DOHH2 (cell line): ENCODE results near the gene SGMS2.

Experiments
- H3F3A ChIP-seq: fragments of 200-600 bp; sonication (generic), shearing (Covaris generic); 2 replicates; pipeline ENCODE4 v1.6.0; 2016; ENCODE audit warnings: antibody characterized with exemption, mild to moderate bottlenecking; ENCODE audit not compliant: control insufficient read depth, insufficient read depth
- H3K27ac ChIP-seq: fragments of 200-600 bp; sonication (generic); 2 replicates; pipeline ENCODE4 v1.5.1; 2014; ENCODE audit warnings: low read depth, mild to moderate bottlenecking, low read length, moderate library complexity
- H3K27me3 ChIP-seq: fragments of 200-600 bp; sonication (generic); 2 replicates; pipeline ENCODE4 v1.6.1; 2014; ENCODE audit warnings: mild to moderate bottlenecking, low read length, mixed read lengths; ENCODE audit not compliant: control insufficient read depth
- H3K36me3 ChIP-seq: fragments of 200-600 bp; sonication (generic); 2 replicates; pipeline ENCODE4 v1.6.1; 2014; ENCODE audit warnings: mild to moderate bottlenecking, low read length, moderate library complexity, mixed read lengths; ENCODE audit not compliant: control insufficient read depth
- H3K4me1 ChIP-seq: fragments of 200-600 bp; sonication (generic); 2 replicates; pipeline ENCODE4 v1.6.1; 2014; ENCODE audit warnings: mild to moderate bottlenecking, low read length, mixed read lengths; ENCODE audit not compliant: control insufficient read depth
- H3K4me2 ChIP-seq: fragments of 200-600 bp; sonication (generic); 2 replicates; pipeline ENCODE4 v1.6.0; 2014; ENCODE audit warnings: mild to moderate bottlenecking, low read length, moderate library complexity
- H3K4me3 ChIP-seq: fragments of 200-600 bp; sonication (generic); 2 replicates; pipeline ENCODE4 v1.5.1; 2014; ENCODE audit warnings: mild to moderate bottlenecking, low read length, mixed read lengths
- H3K79me2 ChIP-seq: fragments of 200-600 bp; sonication (generic); 2 replicates; pipeline ENCODE4 v1.6.1; 2014; ENCODE audit warnings: mild to moderate bottlenecking, low read length, mixed read lengths; ENCODE audit not compliant: control insufficient read depth
- H3K9me2 ChIP-seq: fragments of 200-600 bp; sonication (generic); replicated peaks from 2 replicates; pipeline ENCODE4 v1.6.1; 2014; ENCODE audit warnings: mild to moderate bottlenecking, low read length, mixed read lengths; ENCODE audit not compliant: control insufficient read depth
- H3K9me3 ChIP-seq: fragments of 200-600 bp; sonication (generic); 2 replicates; pipeline ENCODE4 v1.6.1; 2014; ENCODE audit warnings: antibody characterized with exemption, low read length, mixed read lengths; ENCODE audit not compliant: control insufficient read depth, insufficient read depth
- H4K20me1 ChIP-seq: fragments of 200-600 bp; sonication (generic); 2 replicates; pipeline ENCODE4 v1.6.0; 2014; ENCODE audit warnings: low read depth, mild to moderate bottlenecking, antibody characterized with exemption, low read length, moderate library complexity; ENCODE audit not compliant: control insufficient read depth, insufficient read depth
- CTCF ChIP-seq: fragments of 200-600 bp; sonication (generic); IDR thresholded peaks from one replicate; pipeline ENCODE4 v1.5.1; 2014; ENCODE audit warnings: antibody characterized with exemption, mild to moderate bottlenecking, low read depth, low read length; ENCODE audit not compliant: poor library complexity, severe bottlenecking
- EZH2phosphoT487 ChIP-seq: fragments of 200-600 bp; sonication (generic); IDR thresholded peaks from 2 replicates; pipeline ENCODE4 v1.6.1; 2017; ENCODE audit warnings: borderline replicate concordance, mild to moderate bottlenecking, antibody characterized with exemption, low read length, moderate library complexity, mixed read lengths

The SGMS2 gene

DNA sequence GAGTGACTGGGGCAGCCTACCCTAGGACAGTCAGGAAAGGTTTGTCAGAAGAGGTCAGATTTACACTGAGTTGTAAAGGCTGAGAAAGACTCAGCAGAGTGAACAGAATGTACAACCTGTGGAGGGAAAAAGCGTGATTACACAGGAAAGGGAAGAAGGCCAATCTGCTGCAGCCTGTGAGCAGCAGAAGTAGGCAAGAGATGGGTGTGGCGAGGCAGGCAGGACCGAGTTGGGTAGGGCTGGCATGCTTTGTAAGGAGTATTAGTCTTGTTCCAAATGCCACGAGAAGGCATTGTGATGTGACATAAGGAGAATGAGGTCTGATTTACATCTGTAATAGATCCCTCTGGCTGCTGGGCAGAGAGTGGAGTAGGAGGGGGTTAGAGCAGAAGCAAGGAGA lies 12.6 kb downstream of the SGMS2 start:
- no peaks in the 10 kb centered on the region for H3K4me1 ChIP-seq
- H3K4me3 ChIP-seq, result no peak overlapping the region
- no peaks in the 10 kb centered on the region for H3K9me2 ChIP-seq
- H3K4me2 ChIP-seq, result no peak overlapping the region
- H3K27ac ChIP-seq, result no peak overlapping the region
- no peaks in the 10 kb centered on the region for H4K20me1 ChIP-seq
- no peaks in the 10 kb centered on the region for H3K79me2 ChIP-seq
- H3K9me3 ChIP-seq, result no peaks in the 10 kb centered on the region
- no peaks in the 10 kb centered on the region for H3K27me3 ChIP-seq
- H3K36me3 ChIP-seq, result no peaks in the 10 kb centered on the region
- H3F3A ChIP-seq, result no peaks in the 10 kb centered on the region
- TF ChIP-seq EZH2phosphoT487 (no peak), CTCF (no peak)

GRCh38 chr4:107837776-107838618 lies 13.3 kb downstream of the SGMS2 start:
- Histone ChIP-seq H3K4me1 (no peaks in the 10 kb centered on the region), H3K79me2 (no peaks in the 10 kb centered on the region), H3K36me3 (no peaks in the 10 kb centered on the region), H3K9me2 (no peaks in the 10 kb centered on the region), H3K9me3 (no peaks in the 10 kb centered on the region), H3F3A (no peaks in the 10 kb centered on the region), H3K27me3 (no peaks in the 10 kb centered on the region), H3K4me2 (no peak overlapping the region), H3K4me3 (no peak overlapping the region), H4K20me1 (no peaks in the 10 kb centered on the region), H3K27ac (no peak overlapping the region)
- TF ChIP-seq EZH2phosphoT487 (no peak), CTCF (no peak)

DNA sequence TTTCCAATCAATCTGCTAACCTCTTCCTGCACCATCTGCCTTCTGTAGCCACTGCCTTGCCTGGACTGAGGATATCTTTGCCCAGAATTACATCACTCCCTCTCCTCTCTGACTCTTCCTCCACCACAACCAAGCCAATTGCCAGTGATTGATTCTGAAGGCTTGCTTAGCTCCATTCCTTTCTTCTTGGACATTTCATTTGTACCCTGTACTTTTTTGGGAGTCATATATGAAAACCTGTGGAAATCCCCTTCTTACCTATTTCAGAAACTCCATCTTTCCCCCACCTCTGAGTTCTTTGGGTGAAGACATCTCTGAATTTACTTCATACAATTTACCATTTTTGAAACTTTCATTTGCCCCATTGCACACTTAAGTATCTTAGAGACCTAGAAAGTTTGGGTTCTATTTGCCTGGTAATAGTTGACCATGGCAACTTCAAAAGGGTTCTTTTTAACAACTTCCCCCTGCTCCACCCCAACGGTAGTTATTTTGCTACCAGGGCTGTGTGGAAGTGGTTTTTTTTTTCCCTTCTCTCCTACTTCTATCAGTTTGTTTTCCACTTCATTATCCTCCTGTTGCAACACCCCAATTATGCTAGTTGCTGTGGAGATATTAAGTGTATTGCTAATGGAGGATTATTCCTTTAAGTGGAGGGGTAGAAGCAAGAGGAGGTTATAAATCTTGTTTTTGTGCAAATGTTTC lies 14.3 kb downstream of the SGMS2 start:
- Histone ChIP-seq H3K9me3 (no peaks in the 10 kb centered on the region), H4K20me1 (no peaks in the 10 kb centered on the region), H3K4me1 (no peaks in the 10 kb centered on the region), H3K79me2 (no peaks in the 10 kb centered on the region), H3K4me2 (no peak overlapping the region), H3K27ac (no peak overlapping the region), H3K4me3 (no peak overlapping the region), H3K9me2 (no peaks in the 10 kb centered on the region), H3F3A (no peaks in the 10 kb centered on the region), H3K27me3 (no peaks in the 10 kb centered on the region), H3K36me3 (no peaks in the 10 kb centered on the region)
- TF ChIP-seq CTCF (no peak), EZH2phosphoT487 (no peak)
